KMS-11 (cell line): ENCODE measurements around the gene ZNF516.

ENCODE experiments used
- H2AFZ ChIP-seq: fragments of 200-600 bp; sonication (generic); 2 replicates; pipeline ENCODE4 v1.6.1; 2016; ENCODE audit warnings: antibody characterized with exemption, mixed run types, low read depth
- H3K27ac ChIP-seq: fragments of 200-600 bp; sonication (generic); 2 replicates; pipeline ENCODE4 v1.6.1; 2016; ENCODE audit warnings: mild to moderate bottlenecking, mixed run types
- H3K27me3 ChIP-seq: fragments of 200-600 bp; sonication (generic); 2 replicates; pipeline ENCODE4 v1.6.1; 2017; ENCODE audit warnings: mild to moderate bottlenecking, low read depth, mixed run types, moderate library complexity; ENCODE audit not compliant: insufficient read depth
- H3K36me3 ChIP-seq: fragments of 200-600 bp; sonication (generic); 2 replicates; pipeline ENCODE4 v1.6.1; 2017; ENCODE audit warnings: mild to moderate bottlenecking, mixed run types; ENCODE audit not compliant: insufficient read depth
- H3K4me1 ChIP-seq: fragments of 200-600 bp; sonication (generic); 2 replicates; pipeline ENCODE4 v1.6.1; 2016; ENCODE audit warnings: mild to moderate bottlenecking, low read depth, mixed run types; ENCODE audit not compliant: poor library complexity, severe bottlenecking
- H3K4me2 ChIP-seq: fragments of 200-600 bp; sonication (generic); 2 replicates; pipeline ENCODE4 v1.7.0; 2016; ENCODE audit warnings: mild to moderate bottlenecking, mixed run types
- H3K4me3 ChIP-seq: fragments of 200-600 bp; sonication (generic); IDR thresholded peaks from 2 replicates; pipeline ENCODE4 v1.6.1; 2017; ENCODE audit warnings: low read depth, low read length, mixed read lengths; ENCODE audit not compliant: insufficient read depth
- H3K79me2 ChIP-seq: fragments of 200-600 bp; sonication (generic); 2 replicates; pipeline ENCODE4 v1.6.1; 2016; ENCODE audit warnings: low read depth, mixed run types; ENCODE audit not compliant: insufficient read depth
- H3K9ac ChIP-seq: fragments of 200-600 bp; sonication (generic); 2 replicates; pipeline ENCODE4 v1.6.1; 2016; ENCODE audit warnings: mild to moderate bottlenecking, mixed run types
- H4K20me1 ChIP-seq: fragments of 200-600 bp; sonication (generic); 2 replicates; pipeline ENCODE4 v1.6.1; 2016; ENCODE audit warnings: mild to moderate bottlenecking, mixed run types; ENCODE audit not compliant: insufficient read depth
- TF ChIP-seq, protein P1 (sequence below): fragments of 200-600 bp; sonication (generic); conservative IDR thresholded peaks from 2 replicates; pipeline ENCODE4 v1.6.1; 2017; ENCODE audit warnings: low read depth, mild to moderate bottlenecking, antibody characterized with exemption, low read length, moderate library complexity, mixed read lengths

Gene ZNF516

DNA sequence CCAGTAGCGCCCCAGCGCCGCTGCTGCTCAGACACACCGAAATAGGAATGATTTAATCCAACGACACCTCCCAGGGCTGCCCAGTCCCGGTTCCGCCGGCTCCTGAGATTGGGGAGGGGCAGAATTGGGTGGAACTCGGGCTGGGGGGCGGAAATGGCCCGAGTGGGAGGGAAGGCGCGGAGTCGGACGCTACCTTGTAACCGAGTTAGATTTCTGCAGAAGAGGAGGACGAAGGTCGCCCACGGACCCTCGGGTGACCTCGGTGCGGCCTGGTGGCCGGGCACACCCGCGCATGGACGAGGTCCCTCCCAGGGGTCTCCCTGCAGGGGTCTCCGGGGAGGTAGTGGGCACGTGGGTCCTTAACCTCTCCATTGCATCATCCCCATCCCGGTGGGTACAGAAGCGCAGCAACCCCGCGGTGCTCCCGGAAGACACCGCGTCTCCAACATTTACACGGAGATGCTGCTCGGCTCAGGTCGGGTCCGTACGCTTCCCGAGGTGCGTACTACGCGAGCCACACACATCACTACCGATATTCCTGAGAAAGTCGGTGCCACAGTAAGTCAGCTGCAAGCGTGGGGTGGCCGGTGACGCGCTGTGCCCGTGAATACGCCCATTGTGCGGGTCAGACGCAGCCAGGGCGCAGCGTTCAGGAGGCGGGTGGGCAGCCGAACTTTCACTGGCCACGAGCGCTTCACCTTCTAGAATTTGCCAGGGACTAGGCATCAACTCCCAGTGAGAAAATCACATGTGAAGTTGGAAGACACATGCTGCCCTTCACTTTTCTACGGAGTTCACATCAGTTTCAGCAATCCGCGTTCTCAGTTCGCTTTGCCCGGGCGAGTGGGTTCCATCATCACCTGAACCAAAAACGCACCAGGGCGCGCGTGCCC is 3.0 kb downstream of the ZNF516 start:
- Histone ChIP-seq H4K20me1 (peaks cover 6% of the 10 kb centered on the region; the same call in 1 of the 2 replicates), H3K27ac (peak overlapping the region; percentile 70), H3K36me3 (no peaks in the 10 kb centered on the region), H3K79me2 (peaks cover 53% of the 10 kb centered on the region; the same call in 1 of the 2 replicates), H2AFZ (peak overlapping the region; percentile 58), H3K4me1 (peaks cover 12% of the 10 kb centered on the region), H3K27me3 (no peaks in the 10 kb centered on the region), H3K9ac (peak overlapping the region; percentile 55), H3K4me3 (peak overlapping the region; percentile 85), H3K4me2 (peak overlapping the region; percentile 92)
- TF ChIP-seq, protein P1, sequence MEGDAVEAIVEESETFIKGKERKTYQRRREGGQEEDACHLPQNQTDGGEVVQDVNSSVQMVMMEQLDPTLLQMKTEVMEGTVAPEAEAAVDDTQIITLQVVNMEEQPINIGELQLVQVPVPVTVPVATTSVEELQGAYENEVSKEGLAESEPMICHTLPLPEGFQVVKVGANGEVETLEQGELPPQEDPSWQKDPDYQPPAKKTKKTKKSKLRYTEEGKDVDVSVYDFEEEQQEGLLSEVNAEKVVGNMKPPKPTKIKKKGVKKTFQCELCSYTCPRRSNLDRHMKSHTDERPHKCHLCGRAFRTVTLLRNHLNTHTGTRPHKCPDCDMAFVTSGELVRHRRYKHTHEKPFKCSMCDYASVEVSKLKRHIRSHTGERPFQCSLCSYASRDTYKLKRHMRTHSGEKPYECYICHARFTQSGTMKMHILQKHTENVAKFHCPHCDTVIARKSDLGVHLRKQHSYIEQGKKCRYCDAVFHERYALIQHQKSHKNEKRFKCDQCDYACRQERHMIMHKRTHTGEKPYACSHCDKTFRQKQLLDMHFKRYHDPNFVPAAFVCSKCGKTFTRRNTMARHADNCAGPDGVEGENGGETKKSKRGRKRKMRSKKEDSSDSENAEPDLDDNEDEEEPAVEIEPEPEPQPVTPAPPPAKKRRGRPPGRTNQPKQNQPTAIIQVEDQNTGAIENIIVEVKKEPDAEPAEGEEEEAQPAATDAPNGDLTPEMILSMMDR = no peak

DNA sequence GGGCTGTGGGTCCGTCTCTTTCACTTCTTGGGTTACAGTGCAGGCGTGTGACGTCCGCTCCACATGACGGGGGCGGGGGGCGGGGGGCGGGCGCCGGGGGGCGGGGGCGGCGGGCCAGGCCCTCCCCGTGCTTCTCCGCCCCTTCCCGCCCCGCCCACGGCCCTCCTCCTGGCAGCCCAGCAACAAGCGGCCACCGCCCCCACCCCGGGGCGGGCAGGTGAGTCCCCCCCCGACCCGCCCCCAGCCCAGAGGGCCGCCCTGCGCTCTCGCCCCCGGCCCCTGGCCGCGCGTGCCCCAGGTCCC is 3.6 kb downstream of the ZNF516 start:
- Histone ChIP-seq H3K36me3 (no peaks in the 10 kb centered on the region), H3K4me3 (no peak overlapping the region), H4K20me1 (peaks cover 10% of the 10 kb centered on the region; the same call in 1 of the 2 replicates), H3K27me3 (no peaks in the 10 kb centered on the region), H3K79me2 (peaks cover 59% of the 10 kb centered on the region; the same call in 1 of the 2 replicates), H3K9ac (peak overlapping the region; percentile 55), H3K27ac (peak overlapping the region; percentile 70), H3K4me1 (peaks cover 12% of the 10 kb centered on the region), H3K4me2 (peak overlapping the region; percentile 92), H2AFZ (no peak overlapping the region; the same call in 1 of the 2 replicates)
- TF ChIP-seq, protein P1 = no peak

DNA sequence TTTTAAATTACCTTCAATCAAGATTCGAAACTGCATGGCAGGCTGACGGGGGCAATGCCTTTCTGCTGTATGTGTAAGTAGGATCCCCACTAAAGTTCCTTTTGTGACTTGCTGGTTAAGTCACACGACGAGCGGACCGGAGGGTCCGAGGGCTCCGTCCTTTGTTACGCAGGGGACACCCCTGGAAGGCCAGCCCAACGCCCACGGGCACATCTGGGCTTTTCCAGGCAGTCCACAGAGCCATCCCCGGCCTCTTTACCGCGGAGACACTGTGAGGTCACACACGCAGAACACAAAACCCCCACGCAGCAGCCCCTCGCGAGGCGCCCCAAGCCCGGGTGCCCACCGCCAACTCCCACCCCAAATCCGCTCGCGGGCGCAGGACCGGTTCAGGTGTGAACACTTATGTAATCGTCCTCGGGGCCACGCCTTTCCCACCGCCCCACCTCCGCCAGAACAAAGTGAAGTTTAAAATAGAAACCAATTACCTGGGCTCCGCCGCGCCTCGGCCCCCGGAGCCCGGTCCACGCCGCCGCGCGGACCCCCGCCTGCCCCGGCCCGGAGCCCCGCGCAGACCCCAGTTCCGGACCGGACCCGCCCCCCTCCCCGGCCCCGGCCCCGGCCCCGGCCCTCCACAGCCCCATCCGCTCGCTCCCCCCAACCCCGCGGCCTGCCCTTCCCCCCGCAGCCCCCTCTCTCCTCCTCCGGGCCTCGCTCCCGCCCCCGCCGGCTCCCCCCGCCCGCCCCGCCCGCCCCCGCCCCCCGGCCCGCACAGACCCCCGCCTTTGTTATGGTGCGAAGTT is 4.2 kb downstream of the ZNF516 start:
- H3K4me2 ChIP-seq = peak overlapping the region; percentile 85
- no peaks in the 10 kb centered on the region for H3K27me3 ChIP-seq
- H3K36me3 ChIP-seq = no peaks in the 10 kb centered on the region
- no peak overlapping the region for H2AFZ ChIP-seq
- TF ChIP-seq, protein P1 = no peak
- peak overlapping the region; percentile 30; the same call in 1 of the 2 replicates for H3K9ac ChIP-seq
- no peak overlapping the region for H3K4me3 ChIP-seq
- peaks cover 64% of the 10 kb centered on the region; the same call in 1 of the 2 replicates for H3K79me2 ChIP-seq
- peaks cover 10% of the 10 kb centered on the region; the same call in 1 of the 2 replicates for H4K20me1 ChIP-seq
- peaks cover 12% of the 10 kb centered on the region for H3K4me1 ChIP-seq
- no peak overlapping the region for H3K27ac ChIP-seq

DNA sequence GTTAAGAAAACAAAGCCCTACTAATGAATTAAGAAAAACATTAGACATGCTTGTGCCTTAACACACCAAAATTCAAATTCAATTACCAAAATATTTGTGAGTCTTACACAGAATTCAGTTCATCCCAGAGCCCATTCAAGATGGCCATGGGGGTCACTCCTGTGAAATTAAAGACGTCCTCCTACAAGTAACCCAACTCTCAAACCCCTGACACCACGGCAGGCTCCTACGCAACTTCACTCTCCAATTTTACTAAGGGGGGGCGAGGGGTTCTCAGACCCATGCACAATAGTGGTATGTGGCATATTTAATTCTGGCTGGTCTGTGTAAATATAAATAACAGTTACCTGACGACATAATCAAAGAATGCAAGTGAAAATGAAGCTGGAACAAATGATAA is 5.0 kb downstream of the ZNF516 start:
- peaks cover 16% of the 10 kb centered on the region for H3K4me1 ChIP-seq
- TF ChIP-seq, protein P1 = no peak
- peak overlapping the region; percentile 85 for H3K4me2 ChIP-seq
- H3K9ac ChIP-seq = no peak overlapping the region
- peaks cover 10% of the 10 kb centered on the region; the same call in 1 of the 2 replicates for H4K20me1 ChIP-seq
- H3K79me2 ChIP-seq = peaks cover 71% of the 10 kb centered on the region
- H3K27me3 ChIP-seq = no peaks in the 10 kb centered on the region
- no peaks in the 10 kb centered on the region for H3K36me3 ChIP-seq
- no peak overlapping the region for H2AFZ ChIP-seq
- H3K4me3 ChIP-seq = no peak overlapping the region
- no peak overlapping the region for H3K27ac ChIP-seq
